Suprapubic skin (tissue), 4 donors: Measurements from ENCODE around the gene ACTL8.

Experiments
- CTCF ChIP-seq, 2 donors: fragments of 200-600 bp in 1 of 2; fragments of 450-650 bp in 1 of 2; sonication (generic) in 1 of 2; IDR thresholded peaks; one replicate each; pipeline ENCODE4 v1.5.1; 2016 to 2019; ENCODE audit warnings: antibody characterized with exemption in 2 of 2, mild to moderate bottlenecking in 1 of 2, moderate library complexity in 1 of 2
- POLR2A ChIP-seq, 2 donors: fragments of 450-650 bp; IDR thresholded peaks; one replicate each; pipeline ENCODE4 v1.6.1; 2017; ENCODE audit warnings: antibody characterized with exemption in 2 of 2, mild to moderate bottlenecking in 2 of 2, moderate library complexity in 2 of 2
- POLR2AphosphoS5 ChIP-seq, 3 donors: sonication (generic); formaldehyde crosslinking; IDR thresholded peaks; one replicate each; pipeline ENCODE4 v1.6.1; 2017; ENCODE audit warnings: antibody characterized with exemption in 3 of 3

GRCh38 chr1:17710889-17711576 lies 44.1 kb upstream of the ACTL8 start:
- TF ChIP-seq CTCF (IDR thresholded peaks at IDR 0.05), result no peak
- TF ChIP-seq POLR2A (IDR thresholded peaks at IDR 0.05), result no peak
- TF ChIP-seq POLR2AphosphoS5 (IDR thresholded peaks at IDR 0.05), result no peak
